Pulmonary artery endothelial cell (primary cell): ENCODE measurements around the gene PMFBP1. TPM values are rescaled to one million over a fixed set of nuclear protein-coding genes. Genes with fewer than 3 reads are reported as not detected.
A peak's percentile ranks its signal among the peaks of the same experiment; 100 is the strongest.

Source experiments
- DNase-seq: peaks from one replicate; pipeline ENCODE4 v3.0.0-alpha.2; 2011; ENCODE audit warnings: low read depth, low spot score
- total RNA-seq: library from RNA; depleted of rRNA; stranded (reverse); fragments of >200 nt; gene quantifications from 2 replicates; pipeline ENCODE4 v1.2.3, GENCODE V29; 2014

The PMFBP1 gene, protein sequence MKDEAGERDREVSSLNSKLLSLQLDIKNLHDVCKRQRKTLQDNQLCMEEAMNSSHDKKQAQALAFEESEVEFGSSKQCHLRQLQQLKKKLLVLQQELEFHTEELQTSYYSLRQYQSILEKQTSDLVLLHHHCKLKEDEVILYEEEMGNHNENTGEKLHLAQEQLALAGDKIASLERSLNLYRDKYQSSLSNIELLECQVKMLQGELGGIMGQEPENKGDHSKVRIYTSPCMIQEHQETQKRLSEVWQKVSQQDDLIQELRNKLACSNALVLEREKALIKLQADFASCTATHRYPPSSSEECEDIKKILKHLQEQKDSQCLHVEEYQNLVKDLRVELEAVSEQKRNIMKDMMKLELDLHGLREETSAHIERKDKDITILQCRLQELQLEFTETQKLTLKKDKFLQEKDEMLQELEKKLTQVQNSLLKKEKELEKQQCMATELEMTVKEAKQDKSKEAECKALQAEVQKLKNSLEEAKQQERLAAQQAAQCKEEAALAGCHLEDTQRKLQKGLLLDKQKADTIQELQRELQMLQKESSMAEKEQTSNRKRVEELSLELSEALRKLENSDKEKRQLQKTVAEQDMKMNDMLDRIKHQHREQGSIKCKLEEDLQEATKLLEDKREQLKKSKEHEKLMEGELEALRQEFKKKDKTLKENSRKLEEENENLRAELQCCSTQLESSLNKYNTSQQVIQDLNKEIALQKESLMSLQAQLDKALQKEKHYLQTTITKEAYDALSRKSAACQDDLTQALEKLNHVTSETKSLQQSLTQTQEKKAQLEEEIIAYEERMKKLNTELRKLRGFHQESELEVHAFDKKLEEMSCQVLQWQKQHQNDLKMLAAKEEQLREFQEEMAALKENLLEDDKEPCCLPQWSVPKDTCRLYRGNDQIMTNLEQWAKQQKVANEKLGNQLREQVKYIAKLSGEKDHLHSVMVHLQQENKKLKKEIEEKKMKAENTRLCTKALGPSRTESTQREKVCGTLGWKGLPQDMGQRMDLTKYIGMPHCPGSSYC
- total RNA-seq, result 0.21 and 0.33 TPM in 2 replicates

DNA sequence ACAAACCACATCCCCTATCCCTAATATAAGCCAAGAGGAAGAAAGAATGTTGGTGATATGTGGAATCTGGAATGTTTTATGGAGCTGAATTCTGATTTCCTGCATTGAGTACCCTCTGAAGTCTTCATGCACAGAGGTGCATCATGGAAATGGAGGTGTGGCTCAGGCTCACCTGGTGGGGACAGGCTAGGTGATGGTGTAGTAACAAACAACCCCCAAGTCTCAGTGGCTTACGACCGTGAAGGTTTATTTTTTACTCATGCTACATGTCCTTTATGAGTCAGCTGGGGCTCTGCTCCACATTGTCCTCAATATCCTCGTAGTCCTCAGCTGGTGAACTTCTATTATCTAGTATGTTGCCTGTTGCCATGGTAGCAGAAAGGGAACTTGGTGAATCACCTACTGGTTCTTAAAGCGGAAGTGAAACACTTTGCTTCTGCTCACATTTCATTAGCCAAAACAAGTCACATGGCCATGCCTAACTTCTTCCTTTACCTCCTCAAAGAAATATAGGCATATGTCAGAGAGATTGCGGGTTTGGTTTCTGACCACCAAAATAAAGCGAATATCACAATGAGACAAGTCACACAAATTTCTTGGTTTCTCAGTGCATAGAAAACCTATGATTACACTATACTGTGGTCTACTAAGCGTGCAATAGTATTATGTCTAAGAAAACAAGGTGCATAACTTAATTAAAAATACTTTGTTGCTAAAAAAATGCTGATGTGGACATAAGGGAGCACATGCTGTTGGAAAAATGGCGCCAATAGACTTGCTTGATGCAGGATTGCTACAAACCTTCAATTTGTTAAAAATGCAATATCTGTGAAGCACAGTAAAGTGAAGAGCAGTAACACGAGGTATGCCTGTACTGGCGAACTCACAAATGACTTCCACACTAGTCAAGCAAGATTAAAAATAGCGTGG lies at the start of gene PMFBP1:
TSS of gene PMFBP1 (minus strand) at position 51 of the 930 bp plus-strand sequence. CDS start 947 bp downstream, outside the sequence.
- peak; percentile 84 for DNase-seq

DNA sequence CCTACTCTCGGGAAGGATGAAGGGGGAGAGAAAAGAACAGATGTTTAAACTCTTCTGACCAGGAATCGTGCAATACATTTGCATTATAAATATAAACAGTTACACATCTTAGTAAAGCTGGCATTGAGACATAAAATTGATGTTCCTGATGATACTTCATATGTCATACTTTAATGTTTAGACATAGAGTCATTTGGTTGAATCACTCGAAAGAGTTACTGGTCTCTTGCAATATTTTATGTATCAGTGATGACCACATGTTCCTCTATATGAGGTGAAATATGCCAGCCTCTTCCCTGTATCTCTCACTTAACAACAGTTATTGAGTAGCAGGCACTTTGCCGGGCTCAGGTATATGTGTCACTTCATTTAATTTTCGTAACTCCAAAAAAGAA lies 49.7 kb upstream of the PMFBP1 start:
- DNase-seq, result no peak

DNA sequence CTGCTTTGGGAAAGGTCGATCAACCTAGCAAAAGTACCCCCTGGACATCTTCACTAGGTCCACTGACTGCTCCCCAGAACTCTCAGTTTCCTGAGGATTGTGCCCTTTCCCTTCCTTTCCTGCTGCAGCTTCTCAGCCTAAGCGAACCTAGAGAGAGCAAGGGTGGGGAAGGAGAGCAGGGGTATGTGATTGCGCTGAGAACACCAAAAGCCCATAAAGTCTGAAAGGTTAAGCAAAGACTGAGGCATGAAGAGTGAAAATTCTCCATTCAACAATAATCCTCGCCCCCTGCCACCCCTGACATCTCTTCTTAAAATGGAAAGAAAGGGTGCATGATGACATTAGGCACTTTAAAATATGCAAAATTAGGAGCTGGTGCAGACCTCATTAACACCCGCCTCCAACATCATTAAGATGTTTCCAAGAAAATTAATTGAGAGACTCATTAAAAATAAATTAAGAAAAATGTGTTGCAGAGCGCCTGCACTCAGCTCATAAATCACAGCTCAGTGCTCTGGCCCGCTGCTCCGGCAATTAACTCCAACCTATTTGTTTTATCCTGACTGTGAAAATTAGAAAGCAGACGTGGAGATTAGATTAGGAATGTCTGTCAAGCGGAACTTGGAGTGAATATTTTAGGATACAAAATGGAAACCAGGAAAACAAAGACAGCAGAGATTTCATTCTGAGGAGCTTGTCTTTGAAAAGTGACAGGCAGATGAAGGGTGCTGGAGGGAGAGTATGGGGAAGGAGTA lies 49.1 kb upstream of the PMFBP1 start:
- DNase-seq, result no peak

DNA sequence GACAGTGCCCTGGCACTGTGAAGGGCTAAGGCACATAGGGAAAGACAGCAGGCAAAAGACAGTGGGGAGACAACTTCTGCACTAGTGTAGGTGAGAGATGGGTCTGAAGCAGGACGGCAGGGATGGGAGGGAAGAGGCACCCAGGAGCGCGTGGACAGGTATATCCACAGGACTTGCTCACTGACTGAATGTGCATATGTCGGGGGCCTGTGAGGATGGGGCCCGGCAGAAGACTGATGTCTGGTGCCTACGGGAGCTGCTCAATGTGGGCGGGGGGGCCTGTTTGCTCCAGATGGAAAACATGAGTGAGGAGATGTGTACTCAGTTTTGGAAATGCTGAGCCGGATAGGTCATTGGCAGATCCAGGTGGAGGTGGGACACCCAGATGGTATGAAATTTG lies 47.3 kb upstream of the PMFBP1 start:
- DNase-seq, result no peak

DNA sequence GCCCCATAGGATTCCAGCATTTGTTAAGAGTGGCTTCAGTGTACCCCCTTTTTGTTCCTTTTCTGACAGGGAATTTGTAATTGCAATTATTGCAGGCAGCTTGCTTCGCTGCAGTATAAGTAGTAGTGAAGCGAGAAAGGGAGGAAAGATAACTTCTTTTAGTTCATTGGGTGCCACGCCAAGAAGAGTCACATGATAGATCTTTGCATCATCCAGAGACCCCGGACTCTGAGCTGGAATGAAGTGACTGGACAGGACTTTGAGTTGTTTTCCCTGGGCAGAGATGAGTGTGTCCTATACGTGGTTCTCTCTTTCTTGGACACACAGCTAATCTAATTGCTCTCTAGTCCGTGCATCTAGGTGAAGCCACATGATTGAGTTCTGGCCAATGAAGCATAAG lies 44.8 kb upstream of the PMFBP1 start:
- no peak for DNase-seq

DNA sequence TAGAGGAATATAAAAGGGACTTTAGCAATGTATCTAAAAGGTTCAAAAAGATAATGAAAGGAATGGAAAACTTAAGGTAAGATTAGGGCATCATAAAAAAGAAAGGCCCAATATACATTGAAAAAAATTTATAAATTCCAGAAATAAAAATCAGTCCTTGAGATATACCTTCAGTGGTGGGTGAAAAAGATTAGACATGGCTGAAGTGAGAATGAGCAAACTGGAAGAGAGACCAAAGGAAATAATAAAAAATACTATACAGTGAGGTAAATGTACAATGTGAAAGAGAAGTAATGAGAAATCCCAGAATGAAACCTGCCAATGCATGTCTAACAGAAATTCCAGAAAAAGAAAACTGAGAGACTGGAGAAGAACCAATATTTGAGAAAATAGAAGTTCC lies 42.9 kb upstream of the PMFBP1 start:
- DNase-seq, result no peak

DNA sequence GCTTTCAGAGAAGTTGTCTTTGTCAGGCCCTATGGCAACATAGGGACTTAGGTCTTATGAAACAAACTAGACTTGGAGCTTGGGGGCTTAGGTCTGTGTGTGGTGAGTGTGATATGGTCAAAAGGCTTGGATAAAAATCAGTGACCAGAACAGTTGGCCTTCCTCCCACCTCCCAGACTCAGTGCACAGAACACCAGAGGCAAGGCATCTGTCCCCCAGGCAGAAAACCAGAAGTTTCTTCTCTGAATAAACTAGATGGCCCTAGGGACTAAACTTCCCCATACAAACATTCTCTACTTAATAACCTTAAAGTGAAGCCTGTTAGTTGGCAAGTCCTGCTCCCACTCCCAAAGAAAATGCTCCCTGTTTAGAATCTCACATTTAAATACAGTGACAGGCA lies 39.2 kb upstream of the PMFBP1 start:
- no peak for DNase-seq

DNA sequence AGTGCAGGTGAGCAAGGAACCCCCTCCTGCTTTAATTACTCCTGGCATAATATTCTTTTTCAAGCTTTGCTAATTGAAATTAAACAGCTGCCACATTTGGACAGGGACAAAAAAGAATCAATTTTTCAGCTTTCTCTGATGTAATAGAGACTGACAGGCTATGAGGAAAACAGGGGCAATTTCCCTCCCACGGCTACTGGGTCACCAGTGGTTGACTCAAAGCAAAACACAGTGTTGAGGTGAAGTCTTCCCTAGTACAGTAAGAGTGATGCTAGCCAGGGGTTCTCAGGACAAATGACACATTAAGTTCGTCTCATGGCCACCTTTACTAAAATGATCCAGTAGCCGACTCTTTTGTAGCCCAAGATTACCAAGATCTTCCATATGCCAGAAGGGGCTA lies 38.6 kb upstream of the PMFBP1 start:
- DNase-seq, result no peak

DNA sequence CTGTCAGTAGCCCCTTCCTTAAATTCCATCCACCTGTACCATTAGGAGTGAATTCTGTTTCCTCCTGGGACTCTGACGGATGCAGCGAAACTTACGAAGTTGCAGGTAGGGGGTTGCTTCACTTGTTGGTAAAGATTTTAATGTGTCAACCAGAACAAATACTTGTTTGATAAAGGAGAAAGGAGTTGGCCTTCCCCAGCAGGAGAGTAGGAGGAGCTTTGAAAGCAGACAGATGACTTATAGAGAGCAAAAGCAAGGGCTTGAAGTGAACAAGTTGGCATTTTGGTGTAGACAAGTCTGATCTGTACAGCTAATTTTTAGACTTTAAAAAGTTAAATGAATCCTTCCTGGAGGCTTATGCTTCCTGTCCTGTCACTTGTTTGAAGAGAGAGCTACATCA lies 38.1 kb upstream of the PMFBP1 start:
- no peak for DNase-seq

DNA sequence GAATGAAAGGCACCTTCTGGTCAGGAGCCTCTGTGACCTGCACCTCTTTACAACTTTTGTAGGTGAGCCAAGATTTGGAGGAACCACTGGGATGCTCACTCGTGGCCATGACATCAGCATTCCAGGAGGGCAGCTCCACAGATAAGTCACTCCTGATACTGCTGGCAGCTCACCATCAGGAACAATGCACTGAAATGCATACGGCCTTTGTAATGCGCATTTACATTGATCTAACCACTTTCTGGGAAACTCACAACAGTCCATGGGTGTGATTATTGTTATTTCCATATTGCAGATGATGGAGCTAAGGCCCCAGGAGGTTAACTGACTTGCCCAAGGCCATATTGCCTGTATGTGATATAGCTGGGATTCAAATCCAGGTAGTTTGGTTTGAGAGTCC lies 34.3 kb upstream of the PMFBP1 start:
- no peak for DNase-seq

DNA sequence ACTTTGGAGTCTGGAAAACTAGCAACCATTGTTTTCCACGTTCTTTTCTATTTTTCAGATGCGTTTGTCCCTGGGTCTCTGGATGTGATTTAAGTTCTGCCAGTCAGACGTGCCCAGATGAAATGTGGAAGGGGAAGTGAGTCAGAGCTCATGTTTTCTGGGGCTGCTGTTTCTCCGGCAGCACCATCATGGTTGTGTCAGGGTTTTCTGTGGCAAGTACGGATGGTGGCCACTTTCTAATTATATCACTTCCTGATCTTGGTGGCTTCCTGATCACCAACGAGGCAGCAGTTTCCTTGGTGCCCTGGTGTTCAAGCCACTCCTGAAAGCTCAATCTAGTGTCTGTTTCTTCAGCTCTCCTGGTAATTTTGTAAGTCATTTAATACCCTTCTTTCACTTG lies 31.4 kb upstream of the PMFBP1 start:
- peak; percentile 50 for DNase-seq

DNA sequence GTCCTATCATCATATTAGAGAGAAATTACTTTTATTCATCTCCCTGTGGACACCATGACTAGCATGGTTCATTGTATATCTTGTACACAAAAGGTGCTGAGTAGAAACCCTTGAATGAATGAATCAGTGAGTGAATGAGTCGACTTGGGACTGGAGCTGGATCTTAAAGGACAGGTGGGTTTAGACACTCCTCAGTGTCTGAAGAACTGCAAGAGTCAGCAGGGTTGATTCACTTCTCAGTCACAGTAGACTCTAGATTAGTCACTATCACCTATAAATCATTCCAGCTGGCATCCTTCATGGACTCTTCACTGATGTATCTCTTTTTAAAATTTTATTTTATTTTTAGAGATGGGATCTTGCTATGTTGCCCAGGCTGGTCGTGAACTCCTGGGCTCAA lies 30.1 kb upstream of the PMFBP1 start:
- no peak for DNase-seq

DNA sequence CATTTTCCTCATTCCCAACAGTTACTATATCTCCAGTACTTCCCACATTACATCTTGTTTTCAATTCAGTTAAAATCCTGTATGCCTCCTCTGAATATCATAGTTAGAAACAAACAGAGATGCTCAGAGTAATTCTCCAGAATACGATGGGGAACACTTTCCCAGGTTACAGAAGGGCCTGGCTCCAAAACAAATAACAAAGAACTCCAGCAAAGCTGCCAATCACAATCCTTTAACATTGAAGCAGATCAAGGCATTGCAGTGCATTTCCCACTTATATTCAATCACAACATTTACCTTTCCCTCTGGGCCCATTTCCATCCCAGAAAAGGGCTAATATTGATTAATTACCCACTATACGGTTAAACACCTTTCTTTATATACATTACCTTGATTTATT lies 29.4 kb upstream of the PMFBP1 start:
- DNase-seq, result no peak

DNA sequence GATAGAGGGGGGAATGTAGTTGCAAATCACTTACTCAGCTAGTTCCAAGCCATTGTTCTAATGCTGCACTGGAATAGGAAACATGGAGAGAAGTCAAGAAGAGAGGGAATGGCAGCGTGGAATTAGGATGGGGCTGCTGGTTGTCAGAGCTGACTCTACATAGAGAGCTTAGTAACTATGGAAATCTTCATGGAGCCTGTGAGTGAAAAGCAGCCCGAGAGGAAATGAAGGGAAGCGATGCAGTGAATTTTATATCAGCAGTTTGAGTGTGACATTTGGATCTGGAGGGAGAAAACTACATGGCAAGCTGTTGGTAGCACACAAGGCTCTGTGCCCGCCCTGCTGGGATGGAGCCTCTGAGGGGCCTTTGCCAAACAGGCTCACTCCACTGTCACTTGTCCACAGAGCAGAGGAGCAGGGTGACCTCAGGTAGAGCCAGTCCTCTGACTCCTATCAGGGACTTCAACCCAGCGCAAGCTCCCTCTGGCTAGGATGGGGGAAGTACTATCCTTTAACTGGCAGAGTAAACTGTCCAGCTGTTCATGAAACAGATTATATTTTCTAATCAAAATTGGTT lies 27.9 kb upstream of the PMFBP1 start:
- DNase-seq, result no peak

DNA sequence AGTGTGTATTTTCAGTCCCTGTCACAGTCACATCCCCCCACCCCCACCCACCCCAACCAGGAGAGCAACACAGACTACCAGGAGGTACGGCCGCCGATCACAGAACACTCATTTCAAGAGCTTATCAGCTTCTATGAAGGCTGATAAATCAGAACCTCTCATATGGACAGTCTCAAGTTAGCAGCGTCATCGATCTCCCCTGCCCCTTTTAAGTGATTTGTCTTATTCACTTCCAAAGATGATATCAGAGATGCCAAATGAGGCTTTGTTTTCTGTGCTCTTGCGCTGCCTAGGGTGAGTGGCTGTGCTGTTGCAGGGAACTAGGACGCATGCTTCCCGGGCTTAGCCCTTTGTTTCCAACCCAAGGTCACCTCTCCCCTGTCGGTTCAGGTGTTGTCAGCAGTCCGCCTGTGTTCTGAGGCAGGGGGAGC lies 26.8 kb upstream of the PMFBP1 start:
- no peak for DNase-seq

DNA sequence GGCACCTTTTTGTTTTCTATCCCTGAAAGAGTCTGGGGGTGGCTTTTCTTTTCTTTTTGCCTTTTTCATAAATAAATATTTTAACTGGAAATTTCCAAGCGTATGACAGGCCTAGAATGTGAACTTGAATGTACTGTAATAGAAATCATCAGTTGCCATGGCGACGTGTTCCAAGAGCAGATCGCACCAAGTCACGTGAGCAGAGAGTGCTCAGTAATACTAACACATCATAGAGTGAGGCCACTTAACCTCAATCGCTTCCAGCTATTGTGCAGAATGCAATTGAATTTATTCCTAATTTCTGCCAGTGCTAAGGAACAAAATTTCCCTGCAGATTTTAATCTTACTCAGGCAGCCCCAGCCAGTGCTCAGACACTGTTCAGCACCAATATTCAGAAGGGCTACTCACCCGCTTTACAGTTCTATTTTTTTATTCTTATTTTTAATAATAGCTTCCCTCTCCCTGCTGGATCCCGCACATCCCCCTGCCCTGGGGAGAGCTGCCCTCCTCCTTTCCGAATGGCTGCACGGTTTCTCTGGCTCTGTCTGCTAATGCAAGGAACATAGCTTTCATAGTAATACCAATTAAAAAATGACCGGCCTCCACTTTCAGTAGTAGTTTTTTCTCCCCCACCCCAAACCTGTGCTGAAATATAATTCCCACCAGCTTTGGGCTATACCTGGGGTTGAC lies 26.2 kb upstream of the PMFBP1 start:
- peak; percentile 80 for DNase-seq

DNA sequence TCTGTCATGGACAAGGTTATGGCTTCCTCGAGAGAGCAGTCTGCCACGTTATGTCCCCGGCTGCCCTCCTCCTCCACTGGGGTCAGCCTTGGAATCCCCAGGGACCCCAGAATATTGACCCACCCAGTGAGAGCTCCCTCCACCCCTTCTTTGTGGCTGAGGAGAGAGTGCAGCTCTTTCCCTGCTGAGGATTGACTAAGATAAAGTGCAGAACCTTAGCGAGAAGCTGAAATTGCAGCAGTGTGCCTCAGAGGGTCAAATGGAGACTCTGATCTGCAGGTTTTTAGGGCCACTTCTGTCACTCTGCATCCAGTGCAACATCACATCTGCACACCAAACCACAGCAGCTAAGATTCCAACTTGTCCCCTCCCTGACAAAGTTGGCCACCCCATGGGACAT lies 25.6 kb upstream of the PMFBP1 start:
- no peak for DNase-seq

DNA sequence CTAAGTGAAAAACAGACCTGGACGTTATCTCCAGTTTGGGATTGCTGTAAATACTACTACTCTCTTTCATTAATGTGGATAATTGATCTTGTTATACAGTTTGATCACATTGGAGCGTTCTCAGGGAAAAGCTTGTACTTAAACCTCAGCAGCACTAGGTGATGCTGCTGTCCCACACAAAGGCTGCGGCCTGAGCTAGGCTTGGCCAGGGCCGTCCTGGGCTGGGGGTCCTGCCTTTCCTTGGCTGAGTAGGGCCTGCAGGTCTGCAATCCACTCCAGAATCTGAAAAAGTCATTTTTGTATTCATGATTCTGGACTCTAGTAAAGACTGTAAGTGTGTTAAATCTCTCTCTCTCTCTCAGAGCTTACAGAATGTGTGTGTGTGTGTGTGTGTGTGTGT lies 23.7 kb upstream of the PMFBP1 start:
- no peak for DNase-seq

DNA sequence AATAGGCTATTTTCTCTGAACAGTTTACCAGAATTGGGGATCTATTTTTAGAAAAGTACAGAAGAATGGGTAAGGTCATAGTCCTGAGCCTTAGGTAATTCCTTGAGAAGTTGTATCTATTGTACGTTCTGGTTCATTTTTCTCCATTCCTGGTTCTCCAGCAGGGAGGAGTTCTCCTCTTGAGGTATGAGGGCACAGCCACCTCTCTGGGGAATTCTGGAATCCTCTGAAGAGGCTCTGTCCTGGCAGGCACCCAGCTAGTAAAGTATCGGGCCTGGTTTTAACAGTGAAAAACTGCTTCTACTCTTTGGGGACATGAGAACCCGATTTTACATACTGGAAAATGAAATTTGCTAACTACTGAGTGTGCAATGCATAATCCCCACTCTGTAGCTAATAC lies 19.6 kb upstream of the PMFBP1 start:
- no peak for DNase-seq
